Embryonic facial prominence (tissue), 1 donor: Measurements from ENCODE around the gene ANKIB1.
"Not testable (repeated sequence)": the region's sequence is repeated elsewhere in the genome, so short reads cannot be mapped to it uniquely, and the experiment has no call there.

Experiments
- DNase-seq: peaks from one replicate; pipeline ENCODE4 v3.0.0-alpha.2; 2016; ENCODE audit errors: extremely low spot score

Gene ANKIB1, protein sequence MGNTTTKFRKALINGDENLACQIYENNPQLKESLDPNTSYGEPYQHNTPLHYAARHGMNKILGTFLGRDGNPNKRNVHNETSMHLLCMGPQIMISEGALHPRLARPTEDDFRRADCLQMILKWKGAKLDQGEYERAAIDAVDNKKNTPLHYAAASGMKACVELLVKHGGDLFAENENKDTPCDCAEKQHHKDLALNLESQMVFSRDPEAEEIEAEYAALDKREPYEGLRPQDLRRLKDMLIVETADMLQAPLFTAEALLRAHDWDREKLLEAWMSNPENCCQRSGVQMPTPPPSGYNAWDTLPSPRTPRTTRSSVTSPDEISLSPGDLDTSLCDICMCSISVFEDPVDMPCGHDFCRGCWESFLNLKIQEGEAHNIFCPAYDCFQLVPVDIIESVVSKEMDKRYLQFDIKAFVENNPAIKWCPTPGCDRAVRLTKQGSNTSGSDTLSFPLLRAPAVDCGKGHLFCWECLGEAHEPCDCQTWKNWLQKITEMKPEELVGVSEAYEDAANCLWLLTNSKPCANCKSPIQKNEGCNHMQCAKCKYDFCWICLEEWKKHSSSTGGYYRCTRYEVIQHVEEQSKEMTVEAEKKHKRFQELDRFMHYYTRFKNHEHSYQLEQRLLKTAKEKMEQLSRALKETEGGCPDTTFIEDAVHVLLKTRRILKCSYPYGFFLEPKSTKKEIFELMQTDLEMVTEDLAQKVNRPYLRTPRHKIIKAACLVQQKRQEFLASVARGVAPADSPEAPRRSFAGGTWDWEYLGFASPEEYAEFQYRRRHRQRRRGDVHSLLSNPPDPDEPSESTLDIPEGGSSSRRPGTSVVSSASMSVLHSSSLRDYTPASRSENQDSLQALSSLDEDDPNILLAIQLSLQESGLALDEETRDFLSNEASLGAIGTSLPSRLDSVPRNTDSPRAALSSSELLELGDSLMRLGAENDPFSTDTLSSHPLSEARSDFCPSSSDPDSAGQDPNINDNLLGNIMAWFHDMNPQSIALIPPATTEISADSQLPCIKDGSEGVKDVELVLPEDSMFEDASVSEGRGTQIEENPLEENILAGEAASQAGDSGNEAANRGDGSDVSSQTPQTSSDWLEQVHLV

DNA sequence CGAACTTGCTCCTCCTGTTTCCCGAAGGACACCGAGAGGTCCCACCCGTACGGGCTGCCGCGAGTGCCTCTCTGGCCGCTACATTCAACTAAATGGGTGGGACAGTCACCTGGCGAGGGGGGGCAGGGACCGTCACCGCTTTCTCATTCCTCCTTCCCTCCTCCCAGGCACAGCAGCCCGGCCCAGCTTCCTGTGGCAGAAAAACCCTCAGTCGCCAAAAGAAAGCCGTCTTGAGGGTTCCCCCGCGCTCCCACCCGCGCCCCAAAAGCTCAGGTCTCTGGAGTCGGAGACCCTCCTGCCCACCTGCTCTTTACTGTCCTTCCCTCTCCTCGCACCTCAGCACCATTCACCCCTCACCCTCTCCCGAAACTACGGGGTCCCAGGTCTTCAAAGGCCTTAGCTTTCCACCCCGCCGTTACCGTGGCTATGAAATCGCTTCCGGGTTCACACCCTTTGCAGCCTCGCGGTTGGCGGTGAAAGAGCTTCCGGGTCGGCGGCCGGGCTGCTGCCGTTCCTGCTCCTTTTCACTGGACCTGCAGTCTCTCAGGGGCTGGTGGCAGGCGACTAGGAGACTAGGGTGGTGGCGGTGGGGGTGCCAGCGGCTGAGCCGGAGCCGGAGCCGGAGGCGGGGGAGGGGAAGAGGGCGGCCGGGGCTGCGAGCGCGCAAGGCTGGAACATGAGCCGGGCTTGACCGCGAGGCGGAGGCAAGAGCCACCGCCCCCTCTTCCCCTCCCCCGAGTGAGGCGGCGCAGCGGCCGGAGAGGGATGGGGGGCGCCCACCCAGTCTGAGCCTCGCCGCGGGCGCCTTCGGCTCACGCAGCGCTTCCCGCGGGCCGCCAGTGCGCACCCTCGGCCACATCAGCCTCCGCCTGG is at the start of gene ANKIB1, which contains the start of gene KRIT1:
ANKIB1 (plus strand) TSS at position 488 of the 873 bp plus-strand sequence. CDS start 49,005 bp downstream, outside the sequence.
KRIT1 (minus strand) TSS at position 428 of the 873 bp plus-strand sequence. CDS start 3,779 bp downstream, outside the sequence.
- peak; percentile 83 for DNase-seq

DNA sequence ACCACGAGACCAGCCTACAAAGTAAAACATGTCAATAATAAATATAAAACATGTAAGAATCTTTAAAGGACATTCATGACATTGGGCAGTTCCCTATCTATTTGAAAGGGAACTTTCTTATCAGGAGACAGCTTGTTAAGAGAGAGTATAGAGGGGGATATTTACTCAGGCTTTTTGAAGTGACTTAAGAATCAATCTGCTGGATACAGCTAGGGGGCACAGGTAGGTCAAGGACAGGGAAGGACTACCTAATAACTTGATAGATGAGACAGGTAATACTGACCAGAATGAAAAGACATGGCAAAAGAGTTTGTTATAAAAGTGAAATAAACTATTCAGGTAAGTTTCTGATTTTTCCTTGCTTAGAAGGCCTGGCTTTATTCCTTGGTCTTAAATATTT is 45.0 kb upstream of the ANKIB1 start:
- DNase-seq, result no peak

DNA sequence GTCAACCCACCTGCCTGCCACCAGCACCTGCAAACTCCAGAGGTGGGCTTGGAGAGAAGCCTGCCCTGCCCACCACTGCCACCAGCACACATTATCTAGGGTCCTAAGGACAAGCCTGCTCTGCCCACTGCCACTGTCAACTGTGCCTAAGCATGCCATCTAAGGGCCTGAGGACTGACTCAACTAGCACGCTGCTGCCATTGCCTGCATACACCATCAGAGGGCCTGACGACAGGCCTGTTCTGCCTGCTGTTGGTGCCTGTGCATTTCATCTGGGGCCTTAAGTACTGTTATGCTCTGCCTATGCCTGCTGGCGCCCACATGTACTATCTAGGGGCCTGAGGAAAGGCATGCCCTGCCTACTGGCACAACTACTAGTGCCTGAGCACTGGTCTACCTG is 39.8 kb upstream of the ANKIB1 start:
- no peak for DNase-seq

DNA sequence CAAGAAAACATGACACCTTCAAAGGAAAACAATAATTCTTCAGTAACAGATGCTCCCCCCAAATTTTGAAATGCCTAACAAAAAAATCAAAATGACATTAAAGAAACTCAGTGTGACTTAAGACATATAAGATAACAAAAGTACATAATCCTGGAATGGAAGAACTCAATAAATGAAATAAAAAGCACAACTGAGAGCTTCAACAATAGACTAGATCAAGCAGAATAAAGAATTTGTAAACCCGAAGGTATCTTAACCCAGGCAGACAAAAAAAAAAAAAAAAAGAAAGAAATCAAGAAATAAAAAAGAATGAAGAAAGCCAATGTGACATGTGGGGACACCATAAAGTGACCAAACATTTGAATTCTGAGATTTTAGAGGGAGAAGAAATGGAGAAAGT is 39.1 kb upstream of the ANKIB1 start:
- no peak for DNase-seq

DNA sequence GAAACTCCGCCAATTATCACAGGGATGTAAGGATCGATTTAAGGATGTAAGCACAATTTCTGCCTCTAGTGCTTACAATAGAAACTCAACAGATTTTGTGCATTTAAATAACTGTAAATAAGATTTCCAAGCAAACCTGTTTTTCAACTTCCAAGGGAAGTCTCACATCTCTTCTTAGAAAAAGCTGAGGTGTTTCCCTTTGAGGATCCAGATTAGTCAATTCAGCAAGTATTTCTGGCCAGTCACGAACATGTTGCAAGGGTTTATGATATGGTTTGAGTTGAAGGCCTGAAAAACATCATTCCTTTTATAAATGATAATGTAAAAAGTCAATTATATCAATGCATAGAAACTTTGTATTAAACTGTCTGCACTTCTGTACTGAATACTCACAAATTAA is 24.0 kb upstream of the ANKIB1 start:
- no peak for DNase-seq

DNA sequence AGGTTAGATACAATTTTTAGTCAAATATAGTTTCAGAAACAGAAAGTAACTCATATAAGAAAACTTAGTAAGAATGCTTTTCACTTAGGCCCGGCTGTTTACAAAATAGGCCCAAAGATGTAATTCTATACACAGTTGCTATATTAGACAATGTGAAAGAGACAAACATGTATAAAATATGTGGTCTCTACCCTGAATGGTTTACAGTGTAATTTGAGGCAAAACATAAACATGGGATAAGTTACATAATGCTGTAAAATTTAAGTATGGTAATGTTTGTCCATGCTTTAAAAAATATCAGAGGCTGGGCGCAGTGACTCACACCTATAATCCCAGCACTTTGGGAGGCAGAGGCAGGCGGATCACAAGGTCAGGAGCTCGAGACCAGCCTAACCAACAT is 18.8 kb upstream of the ANKIB1 start:
- DNase-seq, result no peak

DNA sequence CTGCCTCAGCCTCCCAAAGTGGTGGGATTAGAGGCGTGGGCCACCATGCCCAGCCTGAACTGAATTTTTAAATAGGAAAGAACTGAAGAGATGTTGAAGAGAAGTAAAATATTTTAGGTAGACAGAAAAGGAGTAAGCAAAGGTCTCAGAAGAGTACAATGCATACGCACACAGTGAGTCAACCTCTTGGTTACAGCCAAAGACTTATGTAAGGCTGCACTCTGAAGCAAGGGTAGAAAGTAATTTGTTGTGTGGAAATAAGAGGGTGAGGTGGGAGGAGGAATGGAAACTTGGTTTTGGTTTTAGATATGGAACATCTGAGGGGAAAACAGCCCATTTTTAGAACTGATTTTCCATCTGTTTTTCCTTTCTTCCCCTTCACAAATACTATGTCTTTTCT is 17.7 kb upstream of the ANKIB1 start:
- no peak for DNase-seq

DNA sequence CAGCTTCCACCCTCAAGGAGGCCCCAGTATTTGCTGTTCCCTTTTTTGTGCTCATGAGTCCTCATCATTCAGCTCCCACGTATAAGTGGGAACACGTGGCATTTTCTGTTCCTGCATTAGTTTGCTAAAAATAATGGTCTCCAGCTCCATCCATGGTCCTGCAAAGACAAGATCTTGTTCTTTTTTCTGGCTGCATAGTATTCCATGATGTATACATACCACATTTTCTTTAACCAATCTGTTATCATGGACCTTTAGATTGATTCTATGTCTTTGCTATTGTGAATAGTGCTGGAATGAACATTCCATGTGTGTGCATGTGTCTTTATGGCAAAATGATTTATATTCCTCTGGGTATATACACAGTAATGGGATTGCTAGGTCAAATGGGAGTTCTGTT is 17.0 kb upstream of the ANKIB1 start:
- no peak for DNase-seq

DNA sequence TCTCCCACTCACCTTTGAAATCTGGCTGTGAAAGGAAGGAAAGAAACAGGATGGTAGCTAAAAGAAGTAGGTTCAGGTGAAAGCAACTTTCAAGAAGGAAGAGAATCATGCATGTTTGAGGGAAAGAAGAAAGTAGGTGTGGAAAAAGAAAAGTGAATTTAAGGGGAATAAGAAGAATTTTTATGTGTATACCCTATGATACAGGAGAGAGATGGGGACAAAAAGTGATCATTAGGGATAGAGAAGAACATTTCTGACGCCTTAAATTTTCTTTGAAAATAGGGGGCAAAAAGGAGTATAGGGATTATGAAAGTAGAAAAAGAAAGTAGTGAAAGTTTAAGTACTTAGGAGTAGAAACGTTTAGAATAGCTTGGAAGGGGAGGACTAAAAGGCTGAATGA is 15.2 kb upstream of the ANKIB1 start:
- no peak for DNase-seq

DNA sequence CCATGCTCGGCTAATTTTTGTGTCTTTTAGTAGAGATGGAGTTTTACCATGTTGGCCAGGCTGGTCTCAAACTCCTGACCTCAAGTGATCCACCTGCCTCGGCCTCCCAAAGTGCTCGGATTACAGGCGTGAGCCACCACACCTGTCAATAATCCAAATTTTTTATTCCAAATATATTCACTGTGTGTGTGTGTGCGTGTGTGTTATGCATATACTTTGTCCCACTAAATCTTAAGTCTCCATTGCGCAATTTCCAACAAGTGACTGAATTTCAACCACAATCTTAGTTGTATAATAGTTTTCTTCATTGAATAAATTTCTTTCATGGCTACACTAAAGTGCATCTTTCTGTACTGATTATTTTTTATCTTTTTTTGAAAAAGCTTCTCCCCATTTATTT is 2.8 kb upstream of the ANKIB1 start:
- no peak for DNase-seq

DNA sequence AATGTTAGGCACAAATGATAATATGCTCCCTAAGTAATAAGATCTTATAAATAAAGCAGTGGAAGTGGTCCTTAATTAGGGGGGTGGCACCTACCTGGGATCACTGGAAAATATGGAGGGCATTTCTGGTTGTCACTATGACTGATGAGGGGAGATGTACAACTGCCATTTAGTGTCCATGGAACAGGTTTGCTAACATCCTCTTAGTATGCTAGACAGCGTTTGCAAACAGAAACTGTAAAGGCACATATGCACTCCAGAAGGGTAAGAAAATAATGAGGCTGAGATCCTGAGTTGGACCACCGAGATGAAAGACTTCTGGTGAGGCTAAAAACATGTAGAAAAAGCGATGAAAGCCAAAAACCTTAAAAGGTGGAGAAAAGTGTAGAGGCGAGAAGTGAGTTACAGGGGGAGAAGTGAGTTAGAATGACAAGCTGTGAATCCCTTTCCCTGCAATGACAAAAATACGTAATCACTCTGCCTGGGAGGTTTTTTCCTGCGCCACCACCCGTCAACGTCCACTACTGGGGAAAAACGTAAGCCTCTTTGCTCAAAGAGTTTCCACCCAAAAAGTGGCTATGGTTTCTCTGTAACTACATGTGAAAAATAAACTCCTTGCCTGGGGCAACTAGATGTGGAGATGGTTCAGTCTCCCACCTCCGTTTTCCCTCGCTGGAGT is 827 bp upstream of the ANKIB1 start:
- no peak for DNase-seq

DNA sequence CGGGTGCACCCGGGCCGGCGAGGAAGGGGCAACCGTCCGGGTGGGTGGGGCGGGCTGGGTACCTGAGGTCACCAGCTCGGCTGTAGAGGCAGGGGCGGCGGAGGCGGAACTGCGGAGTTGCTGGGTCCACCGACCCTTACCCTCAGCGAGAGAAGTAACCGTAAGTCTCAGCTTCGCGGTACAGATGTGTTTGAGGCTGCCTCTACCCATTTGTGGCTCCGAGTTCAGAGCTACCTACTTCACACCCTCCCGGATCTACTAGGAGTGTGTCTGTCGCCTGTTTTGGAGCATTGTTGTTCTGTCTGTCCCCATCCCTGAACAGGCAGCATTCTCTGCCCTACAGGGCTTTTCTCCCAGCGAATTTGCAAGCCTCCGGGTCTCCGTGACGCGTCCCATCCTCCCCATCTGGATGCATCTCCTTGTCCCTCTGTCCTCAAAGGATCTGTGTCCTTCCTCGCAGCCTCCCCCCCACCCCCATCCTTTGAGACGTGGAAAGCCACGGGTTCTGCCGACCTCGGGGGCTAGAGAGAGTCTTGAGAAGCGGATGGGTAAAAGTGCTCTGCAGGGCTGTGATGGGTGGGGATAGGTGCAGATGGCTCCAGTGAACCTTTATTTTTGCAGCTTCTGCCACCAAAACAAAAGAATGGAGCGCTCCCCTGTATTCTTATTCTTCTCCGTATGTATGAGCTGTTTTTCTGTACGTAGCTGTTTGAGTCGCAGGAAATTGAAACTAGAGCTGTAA is 757 bp downstream of the ANKIB1 start:
- no peak for DNase-seq

DNA sequence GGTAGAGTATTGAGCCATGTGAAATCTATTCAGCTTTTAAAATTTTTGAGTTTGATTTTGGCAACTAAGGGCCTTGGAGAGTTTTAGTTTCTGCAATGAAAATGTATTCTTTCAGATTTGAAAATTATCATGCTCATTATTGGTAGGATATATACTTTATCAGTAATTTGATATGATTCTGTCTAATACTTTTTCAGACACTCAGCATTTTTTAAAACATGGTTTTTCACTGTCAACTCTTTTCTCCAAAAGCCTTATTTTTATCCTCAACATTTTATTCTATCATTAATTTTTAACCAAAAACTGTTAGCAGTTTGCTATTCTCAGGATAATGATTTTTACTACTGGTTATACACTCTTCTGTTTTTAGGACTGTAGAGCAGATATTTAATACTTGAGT is 4.8 kb downstream of the ANKIB1 start:
- no peak for DNase-seq

DNA sequence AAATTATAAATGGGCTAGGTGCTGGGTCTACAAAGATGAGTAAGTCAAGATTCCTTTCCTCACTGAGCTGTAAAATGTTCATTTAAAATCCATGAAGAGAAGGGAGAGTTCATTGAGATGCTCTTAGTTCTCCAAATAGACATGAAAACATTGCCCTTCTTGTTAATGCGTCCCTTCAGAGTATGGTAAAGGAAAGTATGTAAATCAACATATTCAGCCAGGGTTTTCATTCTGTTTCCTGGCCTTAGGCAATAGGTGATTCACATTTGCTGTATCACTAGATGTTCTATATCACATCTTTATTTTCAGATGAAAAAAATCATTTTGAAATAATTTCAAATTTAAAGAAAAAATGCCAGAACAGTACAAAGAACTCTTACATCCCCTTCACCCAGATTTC is 5.4 kb downstream of the ANKIB1 start:
- DNase-seq, result no peak

DNA sequence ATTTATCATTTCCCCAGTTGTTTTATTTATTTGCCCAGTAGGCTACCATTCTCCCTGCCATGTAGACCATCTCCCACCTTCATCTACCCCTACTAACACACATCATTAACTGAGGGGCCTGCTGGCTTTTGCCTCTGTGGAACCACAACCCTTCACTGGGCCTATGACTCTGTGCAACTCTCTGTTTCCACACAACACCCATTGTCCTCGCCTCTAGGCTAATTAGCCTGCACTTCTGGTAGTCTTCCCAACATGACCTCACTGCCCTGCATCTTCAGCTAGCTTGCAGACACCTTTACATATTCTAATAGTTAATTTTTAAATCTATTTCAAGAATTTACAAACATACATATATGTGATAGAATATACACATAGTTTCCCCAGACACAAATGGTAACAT is 7.5 kb downstream of the ANKIB1 start:
- no peak for DNase-seq

DNA sequence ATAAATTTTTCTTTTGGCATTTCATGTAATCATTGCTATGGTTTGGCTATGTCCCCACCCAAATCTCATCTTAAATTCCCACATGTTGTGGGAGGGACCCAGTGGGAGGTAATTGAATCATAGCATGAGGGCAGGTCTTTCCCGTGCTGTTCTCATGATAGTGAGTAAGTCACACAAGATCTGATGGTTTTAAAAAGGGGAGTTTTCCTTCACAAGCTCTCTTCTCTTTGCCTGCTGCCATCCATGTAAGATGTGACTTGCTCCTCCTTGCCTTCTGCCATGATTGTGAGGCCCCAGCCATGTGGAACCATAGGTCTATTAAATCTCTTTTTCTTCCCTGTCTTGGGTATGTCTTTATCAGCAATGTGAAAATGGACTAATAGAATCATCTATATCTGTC is 9.0 kb downstream of the ANKIB1 start:
- not testable (repeated sequence) for DNase-seq

DNA sequence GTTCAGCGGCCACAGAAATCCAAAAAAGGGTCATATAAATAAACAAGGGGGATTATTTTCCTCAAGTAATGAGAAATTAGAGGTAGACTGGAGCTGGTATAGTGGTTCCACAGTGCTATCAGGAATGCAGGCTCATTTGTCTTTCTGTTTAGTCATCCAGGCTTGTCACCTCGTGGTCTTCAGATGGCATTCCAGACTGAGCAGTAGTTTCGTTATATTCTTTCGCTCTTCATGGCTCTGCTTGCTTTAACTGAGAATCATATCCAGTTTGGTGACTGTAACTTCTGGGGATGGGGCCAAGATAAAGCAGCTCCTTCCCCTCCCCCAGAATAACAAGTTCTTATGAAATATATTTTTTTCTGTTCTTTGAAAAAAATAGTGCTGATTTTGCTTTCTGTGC is 9.5 kb downstream of the ANKIB1 start:
- DNase-seq, result no peak

DNA sequence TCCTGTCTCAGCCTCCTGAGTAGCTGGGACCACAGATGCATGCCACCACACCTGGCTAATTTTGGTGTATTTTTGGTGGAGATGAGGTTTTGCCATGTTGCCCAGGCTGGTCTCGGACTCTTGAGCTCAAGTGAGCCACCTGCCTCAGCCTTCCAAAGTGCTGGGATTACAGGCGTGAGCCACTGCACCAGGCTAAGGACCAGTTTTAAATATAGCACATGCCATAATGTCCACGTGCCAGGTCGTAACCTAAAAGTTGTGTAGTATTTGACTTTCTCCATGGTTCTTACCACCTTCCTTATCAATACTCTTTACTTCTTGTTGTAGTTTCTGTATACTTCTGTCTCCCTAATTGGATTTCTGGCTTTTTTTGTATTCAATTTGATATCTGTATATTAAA is 13.3 kb downstream of the ANKIB1 start:
- no peak for DNase-seq

DNA sequence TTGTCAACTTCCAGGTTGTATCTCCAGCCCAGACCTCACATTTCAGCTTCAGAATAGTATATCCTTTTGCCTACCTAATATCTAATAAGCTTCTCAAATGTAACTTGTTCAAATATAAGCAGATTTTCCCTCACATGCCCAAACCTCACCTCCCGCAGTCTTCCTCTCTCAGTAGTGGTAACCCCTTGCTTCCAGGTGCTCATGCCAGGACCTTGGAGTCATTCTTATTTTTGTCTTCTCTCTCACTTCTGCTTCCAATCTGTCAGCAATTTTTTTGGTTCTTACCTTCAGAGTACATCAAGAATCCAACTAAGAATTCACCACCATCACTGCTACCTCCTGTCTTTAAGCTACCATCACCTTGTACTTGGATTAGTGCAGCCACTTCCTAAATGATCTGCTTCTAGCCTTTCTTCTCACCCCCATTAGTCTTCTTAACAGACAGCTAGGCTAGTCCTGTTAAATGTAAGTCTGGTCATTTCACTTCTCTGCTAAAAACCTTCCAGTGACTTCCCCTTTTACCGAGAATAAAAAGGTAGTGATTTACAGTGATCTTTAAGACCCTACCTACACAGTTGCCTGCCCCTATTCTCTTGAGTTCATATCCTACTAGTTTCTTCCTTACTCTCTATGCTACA is 14.0 kb downstream of the ANKIB1 start:
- DNase-seq, result no peak
